AG20443 (cell line): ENCODE data around the gene H6PD.

Source experiments
- DNase-seq: peaks from one replicate; pipeline ENCODE4 v3.0.0; 2012; ENCODE audit warnings: low spot score, mixed read lengths

Gene H6PD

GRCh38 chr1:9234223-9235095 is at the start of gene H6PD:
H6PD (plus strand) TSS chr1:9234774; CDS start chr1:9244935, 10,161 bp downstream.
- DNase-seq = peak; percentile 99

GRCh38 chr1:9186082-9186859 is 48.3 kb upstream of the H6PD start:
- no peak for DNase-seq

GRCh38 chr1:9187004-9187403 is 47.6 kb upstream of the H6PD start:
- no peak for DNase-seq

GRCh38 chr1:9190234-9190633 is 44.3 kb upstream of the H6PD start:
- DNase-seq = no peak

GRCh38 chr1:9191231-9191630 is 43.3 kb upstream of the H6PD start:
- DNase-seq = no peak

- DNase-seq = no peak
Measured at GRCh38 chr1:9192578-9193232, 41.9 kb upstream of the H6PD start.

GRCh38 chr1:9193233-9193625 is 41.3 kb upstream of the H6PD start:
- DNase-seq = peak; percentile 40

- DNase-seq = no peak
Measured at GRCh38 chr1:9194024-9194423, 40.5 kb upstream of the H6PD start.

GRCh38 chr1:9195651-9196050 is 38.9 kb upstream of the H6PD start:
- no peak for DNase-seq

- DNase-seq = peak; percentile 79
Measured at GRCh38 chr1:9196129-9197040, 38.2 kb upstream of the H6PD start.

- no peak for DNase-seq
Measured at GRCh38 chr1:9197186-9198099, 37.1 kb upstream of the H6PD start.

- peak; percentile 48 for DNase-seq
Measured at GRCh38 chr1:9198538-9199361, 35.8 kb upstream of the H6PD start.

- no peak for DNase-seq
Measured at GRCh38 chr1:9200441-9200840, 34.1 kb upstream of the H6PD start.

- peak; percentile 72 for DNase-seq
Measured at GRCh38 chr1:9201401-9202239, 33.0 kb upstream of the H6PD start.

GRCh38 chr1:9202240-9202870 is 32.2 kb upstream of the H6PD start:
- DNase-seq = no peak

- no peak for DNase-seq
Measured at GRCh38 chr1:9203511-9203982, 31.0 kb upstream of the H6PD start.

- DNase-seq = no peak
Measured at GRCh38 chr1:9204156-9204720, 30.3 kb upstream of the H6PD start.

GRCh38 chr1:9207086-9207485 is 27.5 kb upstream of the H6PD start:
- peak; percentile 71 for DNase-seq
